ENCODE results near the gene BBOF1.

DNA sequence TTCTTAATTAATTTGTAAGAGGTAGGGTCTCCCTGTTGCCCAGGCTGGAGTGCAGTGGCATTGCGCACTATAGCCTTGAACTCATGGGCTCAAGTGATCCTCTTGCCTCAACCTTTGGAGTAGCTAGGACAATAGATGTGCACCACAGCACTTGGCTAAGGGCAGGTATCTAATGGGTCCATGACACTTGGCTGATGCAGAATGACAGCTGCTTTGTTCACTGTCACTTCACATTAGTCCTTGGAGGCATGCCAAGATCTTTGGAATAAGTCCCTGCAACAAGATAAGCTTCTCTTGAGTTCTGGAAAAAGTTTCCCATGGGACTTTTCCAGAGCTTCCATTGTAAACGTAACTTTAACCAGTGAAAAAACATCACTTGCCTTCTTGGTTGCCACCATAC is 45.7 kb upstream of the BBOF1 start:
- TF ChIP-seq CEBPB (IDR thresholded peaks at IDR 0.05; ENCODE audit: low read depth, low read length) (no peak), FOS (IDR thresholded peaks at IDR 0.05; ENCODE audit: low read depth, low read length) (no peak), RAD21 (IDR thresholded peaks at IDR 0.05; ENCODE audit: low read length) (no peak), POLR2A (IDR thresholded peaks at IDR 0.05; ENCODE audit: low read depth, low read length) (no peak), CHD1 (IDR thresholded peaks at IDR 0.05; ENCODE audit: low read depth, low read length) (no peak), NFE2L2 (IDR thresholded peaks at IDR 0.05; ENCODE audit: low read depth, low read length) (no peak)
- TF ChIP-seq, protein P1, sequence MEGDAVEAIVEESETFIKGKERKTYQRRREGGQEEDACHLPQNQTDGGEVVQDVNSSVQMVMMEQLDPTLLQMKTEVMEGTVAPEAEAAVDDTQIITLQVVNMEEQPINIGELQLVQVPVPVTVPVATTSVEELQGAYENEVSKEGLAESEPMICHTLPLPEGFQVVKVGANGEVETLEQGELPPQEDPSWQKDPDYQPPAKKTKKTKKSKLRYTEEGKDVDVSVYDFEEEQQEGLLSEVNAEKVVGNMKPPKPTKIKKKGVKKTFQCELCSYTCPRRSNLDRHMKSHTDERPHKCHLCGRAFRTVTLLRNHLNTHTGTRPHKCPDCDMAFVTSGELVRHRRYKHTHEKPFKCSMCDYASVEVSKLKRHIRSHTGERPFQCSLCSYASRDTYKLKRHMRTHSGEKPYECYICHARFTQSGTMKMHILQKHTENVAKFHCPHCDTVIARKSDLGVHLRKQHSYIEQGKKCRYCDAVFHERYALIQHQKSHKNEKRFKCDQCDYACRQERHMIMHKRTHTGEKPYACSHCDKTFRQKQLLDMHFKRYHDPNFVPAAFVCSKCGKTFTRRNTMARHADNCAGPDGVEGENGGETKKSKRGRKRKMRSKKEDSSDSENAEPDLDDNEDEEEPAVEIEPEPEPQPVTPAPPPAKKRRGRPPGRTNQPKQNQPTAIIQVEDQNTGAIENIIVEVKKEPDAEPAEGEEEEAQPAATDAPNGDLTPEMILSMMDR (conservative IDR thresholded peaks at IDR 0.05; ENCODE audit: low read depth, low read length): no peak
